SKM-1 treated with dmso at 0.1 percent for 144 hours (cell line): Measurements from ENCODE around the gene AKR7A2.

ENCODE experiments used
- DNase-seq: peaks from one replicate; lab custom pipeline; 2025; ENCODE audit not compliant: unreplicated experiment; lab: John Stamatoyannopoulos, UW

AKR7A2 gene

DNA sequence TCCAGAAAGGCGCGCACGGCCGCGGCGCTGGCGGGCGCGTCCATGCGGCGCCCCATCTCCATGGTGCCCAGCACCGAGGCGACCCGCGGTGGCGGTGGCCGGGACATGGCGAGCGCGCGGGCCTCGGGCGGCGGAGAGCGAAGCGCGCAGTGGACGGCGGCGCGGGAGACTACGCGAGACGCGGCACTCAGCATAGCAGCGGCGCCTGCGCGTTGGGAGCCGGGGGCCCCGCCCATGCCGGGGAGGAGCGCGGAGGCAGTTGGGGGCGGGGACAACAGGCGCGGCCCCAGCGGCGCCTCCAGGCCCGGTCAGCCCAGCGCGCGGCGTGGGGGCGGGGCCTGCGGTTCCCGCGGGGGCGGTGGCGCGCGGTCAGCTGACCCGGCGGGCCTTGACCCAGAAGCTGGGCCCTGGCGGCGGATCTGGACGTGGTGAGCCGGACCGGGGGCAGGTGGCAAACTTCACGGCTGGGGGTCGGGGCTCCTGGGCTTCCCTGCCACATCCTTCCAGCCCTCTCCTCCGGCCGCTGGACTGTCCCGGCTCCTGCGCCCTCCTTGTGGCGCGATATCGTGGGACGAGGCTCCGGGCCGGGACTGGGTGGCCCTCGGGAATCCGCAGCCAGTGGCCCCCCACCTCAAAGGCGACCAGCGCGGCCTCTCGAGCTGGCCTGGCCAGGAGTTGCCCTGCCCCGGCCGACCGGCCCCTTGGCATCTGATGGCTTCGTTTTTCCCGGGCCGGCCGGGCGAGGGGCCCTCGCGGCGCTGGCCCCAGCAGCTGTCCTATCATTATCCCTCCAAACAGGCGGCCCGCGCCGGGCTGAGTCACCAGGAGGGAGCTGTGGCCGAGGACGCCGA is at the start of gene AKR7A2, which contains the start of gene SLC66A1:
Gene AKR7A2 (minus strand): TSS at position 214 of the 851 bp plus-strand sequence. CDS start 20 bp downstream, at position 194.
Gene SLC66A1 (plus strand): TSS at position 396 of the 851 bp plus-strand sequence. CDS start 5,352 bp downstream, outside the sequence.
- DNase-seq = peak; percentile 84

DNA sequence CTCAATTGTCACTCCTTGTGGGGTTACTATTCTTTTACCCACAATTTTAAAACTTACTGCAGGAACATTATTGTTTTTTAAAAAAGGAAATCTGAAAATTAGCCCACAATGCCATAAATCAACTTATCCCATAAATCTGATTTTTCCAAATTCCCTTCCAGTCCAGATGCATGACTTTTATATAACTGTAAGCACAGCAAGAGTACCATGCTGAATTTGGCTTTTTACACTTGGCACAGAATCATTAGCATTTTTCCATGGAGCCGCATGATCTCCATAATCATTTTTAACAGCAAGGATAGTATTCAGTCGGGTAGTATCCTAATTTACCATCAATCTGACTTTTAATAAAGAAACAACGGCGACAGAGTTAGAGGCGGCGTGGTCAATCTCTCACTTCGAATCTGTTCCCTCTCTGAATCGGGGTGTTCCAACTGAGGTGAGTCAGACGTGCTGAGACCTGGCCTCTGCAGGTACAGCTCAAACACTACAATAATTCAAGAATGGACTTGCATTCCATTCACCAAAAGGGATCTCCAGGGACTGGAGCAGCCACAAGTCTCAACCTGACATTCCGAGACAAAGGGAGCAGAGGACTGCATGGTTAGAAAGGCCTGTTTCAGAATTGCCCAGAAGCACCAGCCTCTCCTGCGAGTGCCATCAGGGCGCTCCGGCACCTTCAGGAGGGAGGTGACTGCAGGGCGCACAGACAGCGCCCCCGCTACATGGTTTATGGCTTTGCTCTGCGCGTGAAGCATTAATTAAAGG is 49.1 kb upstream of the AKR7A2 start:
- DNase-seq = no peak

DNA sequence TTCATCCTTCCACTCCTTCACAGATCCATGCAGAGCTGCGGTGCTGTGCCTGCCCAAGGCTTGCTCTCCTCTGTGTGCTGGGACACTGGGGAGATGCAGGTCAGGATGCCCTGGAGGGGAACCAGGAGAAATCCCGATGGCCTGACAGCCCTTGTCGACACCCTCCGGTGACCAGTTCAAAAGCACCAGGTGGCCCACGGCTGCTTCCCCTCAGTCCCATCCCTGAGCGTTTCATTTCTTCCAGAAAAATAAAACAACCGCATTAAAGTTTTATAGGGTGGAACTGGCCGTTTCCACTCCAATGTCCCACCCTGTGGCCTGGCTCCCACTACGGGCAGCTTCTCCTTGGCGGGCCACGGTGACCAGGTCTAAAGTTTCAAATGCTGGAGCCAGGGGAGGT is 48.5 kb upstream of the AKR7A2 start:
- no peak for DNase-seq

DNA sequence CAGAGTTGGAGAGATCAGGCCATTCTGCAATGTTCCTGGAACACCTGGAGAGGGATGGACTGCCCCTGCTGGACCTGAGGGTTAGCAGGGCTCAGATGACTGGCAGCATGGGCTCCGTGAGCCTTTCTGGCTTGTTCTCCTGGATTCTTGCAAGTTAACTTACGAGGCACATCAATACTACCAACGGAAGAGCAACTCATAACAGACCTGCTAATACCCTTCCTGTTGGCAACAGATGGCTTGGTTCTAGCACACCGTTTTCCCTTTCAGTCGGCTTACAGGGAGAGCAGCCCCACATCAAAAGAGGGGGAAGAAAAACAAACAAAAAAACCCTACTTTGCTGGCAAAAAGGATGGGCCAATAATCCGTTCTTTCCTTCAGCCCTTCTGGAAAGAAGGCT is 48.1 kb upstream of the AKR7A2 start:
- DNase-seq = peak; percentile 88

DNA sequence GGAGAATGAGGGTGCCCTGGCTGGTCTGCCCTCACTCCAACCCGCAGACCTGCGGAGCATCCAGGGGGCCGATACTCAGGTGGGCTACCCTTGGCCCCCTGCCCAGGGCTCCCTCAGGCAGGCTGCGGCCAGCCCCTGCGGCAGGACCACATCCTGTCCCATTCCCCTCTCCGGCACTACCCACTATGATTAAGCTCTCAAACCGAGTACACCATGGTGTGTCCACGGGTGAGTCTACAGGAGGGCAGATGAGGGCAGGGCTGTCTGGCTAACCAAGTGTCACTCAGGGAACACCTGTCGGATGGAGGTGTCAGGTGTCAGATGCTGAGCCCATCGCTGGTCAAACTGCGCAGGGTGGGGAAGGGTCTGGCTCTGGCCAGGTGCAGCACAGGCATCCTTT is 47.4 kb upstream of the AKR7A2 start:
- no peak for DNase-seq

DNA sequence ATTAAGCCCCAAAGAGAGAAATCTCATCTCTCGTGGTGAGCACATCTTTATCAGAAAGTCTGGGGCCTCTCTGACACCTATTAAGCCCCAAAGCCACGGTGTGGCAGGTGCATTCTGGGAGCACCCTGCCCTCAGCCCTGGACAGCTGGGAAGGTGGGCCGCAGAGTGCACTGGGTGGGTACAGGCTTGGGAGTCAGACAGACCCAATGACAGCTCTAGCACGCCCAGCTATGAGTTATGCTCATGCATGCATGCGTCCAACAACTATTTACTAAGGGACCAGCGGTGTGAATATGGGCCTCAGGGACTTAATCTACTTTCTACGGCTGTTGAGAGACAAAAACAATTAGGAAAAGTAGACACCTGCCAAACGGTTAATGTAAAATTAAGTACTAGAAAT is 46.8 kb upstream of the AKR7A2 start:
- no peak for DNase-seq

DNA sequence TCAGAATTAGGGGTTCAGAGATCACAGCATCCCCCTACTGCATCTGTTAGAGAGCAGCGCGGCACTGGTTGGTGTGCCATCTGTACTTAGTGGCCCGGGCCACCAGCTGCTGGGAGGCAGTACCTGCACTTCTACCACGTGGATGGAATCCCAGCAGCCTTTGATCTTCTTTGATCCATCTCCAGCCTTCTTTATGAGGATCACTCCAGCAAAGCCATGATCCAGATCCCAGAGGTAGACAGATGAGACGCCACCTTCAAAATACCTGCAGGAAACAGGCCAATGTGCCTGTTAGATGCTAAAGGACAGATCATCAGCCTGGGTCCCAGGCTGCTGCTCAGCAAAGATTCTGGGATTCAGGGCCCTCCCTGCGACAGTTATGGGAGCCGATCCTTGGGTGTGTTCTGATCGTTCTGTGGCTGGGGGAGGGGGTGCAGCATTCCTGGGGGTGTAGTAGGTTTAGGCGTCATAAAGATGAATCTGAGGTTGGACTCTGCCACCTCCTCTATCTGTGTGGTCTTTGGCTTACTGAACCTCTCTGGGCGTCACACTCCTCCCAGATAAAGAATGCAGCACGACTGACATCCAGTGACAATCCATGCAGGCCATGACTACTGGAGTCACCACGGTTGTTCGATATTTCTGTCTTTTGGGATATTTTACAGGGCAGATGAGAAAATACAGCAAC is 45.5 kb upstream of the AKR7A2 start:
- no peak for DNase-seq

DNA sequence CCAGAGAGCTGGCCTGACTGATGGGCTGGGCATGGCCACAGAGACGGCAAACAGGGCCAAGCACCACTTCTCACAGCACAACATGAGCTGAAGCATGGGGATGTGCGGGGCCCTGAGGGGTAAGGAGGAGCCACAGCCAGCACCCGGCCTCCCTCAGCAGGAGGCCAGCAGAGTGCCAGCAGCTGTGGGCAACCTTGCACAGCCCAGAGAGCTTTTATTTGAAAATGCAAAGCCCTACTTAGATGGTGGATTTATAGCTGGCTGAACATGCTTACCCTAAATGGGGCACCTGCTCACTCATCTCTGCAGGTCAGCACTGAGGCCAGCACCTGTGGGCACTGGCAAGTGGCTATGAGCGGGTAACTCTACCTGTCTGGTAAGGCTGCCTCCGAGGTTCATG is 44.3 kb upstream of the AKR7A2 start:
- DNase-seq = no peak

DNA sequence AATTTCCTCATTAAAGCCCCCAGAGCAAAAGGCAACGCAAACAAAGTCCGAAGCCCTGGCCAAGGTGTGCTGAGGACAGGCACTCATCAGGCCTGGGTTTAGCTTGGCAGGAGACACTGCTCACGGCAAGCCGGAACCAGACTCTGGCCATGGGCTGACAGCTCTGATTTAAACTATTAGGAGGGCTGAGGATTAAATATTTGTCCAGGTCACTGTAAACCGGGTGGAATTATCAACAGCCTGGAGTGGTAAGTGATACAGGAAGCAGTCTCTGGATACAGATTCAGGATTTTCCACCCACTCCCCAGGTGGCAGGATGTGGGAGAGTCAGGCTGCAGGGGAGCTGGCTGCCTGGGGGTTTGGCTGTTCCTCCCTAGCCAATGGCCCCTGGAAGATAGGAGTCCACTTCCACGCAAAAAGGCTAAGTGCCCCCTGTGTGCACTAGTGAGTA is 42.6 kb upstream of the AKR7A2 start:
- no peak for DNase-seq

DNA sequence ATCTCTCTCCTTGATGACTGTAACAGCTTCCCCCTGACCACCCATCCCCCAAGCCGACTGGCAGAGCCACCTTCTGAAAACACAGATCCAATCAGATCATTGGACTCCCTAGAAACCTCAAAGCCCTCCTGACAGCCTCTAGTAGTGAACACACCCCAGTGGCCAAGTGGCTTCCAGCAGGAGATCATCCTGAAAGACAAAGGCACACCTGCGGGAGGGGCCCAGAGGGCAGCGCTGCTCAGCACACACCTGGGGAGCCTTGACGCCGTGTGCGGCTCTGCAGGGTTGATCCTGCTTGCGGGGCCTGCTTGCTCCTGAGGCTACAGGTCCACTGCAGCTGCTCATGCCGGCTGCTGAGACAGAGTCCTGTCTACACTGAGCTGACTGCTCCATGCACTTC is 41.7 kb upstream of the AKR7A2 start:
- no peak for DNase-seq

DNA sequence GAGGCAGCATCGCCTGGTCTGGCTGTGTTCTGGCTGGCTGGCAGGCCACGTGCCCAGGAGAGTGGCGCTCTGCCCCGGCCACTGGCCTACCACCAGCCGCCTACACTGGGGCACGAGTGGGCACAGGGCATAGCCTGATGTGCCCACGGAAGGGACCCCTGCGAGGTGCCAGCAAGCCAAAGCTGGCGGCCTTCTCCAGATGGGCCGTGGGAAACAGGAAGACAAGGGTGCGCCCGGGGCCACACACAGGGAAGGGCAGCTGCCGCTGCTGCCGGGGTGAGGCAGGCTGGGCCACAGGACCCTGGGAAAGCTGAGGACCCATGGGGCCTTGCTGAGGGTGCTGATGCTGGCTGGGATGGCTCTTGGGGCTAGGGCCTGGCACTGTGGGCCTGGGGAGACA is 40.9 kb upstream of the AKR7A2 start:
- DNase-seq = no peak

DNA sequence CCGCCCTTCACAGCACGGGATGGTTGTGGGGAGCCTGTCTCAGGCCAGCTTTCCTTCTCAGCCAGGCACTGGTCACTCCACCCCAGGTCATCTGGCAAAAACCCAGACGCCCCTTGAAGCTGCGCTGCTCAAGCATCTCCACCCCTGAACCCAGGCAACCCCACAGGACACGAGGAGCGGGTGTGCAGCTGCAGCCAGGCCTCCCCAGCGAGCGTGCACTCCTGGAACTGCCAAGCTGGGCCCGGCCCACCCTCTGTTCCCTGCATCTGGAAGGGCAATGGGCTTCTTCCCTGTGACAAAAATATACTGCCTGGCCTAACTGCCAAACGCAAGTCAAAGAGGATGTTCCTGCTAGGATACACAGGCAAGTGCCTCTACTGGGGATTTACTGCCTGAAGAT is 39.9 kb upstream of the AKR7A2 start:
- no peak for DNase-seq

DNA sequence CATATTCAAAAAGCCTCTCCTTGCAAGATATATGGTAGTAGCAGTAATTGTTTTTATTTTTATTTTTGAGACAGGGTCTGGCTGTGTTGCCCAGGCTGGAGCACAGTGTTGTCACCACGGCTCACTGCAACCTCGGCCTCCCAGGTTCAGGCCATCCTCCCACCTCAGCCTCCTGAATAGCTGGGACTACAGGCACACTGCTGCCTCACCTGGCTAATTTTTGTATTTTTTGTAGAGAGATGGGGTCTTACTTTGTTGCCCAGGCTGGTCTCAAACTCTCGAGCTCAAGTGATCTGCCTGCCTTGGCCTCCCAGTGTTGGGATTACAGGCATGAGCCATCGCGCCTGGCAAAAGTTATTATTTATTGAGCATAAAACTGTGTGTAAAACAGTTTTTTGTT is 38.6 kb upstream of the AKR7A2 start:
- DNase-seq = no peak

DNA sequence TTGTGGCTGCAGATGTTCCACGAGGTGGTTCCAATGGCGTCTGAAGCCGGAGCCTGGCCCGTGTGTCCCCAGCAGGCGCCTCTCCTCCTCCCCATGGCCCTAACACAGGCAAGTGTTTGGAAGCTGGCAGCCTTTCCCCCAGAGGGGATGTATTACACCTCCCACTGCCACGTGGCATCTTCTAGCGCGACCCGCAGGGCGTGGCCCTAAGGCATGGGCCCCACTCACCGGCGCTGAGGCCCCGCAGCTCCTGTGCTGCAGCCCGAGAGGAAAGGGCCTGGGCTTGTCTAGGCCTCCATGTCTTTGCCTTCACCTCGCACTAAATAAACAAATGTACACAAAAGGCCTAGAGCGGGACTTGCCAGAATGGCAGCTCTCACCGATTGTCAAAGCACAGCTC is 38.1 kb upstream of the AKR7A2 start:
- no peak for DNase-seq

DNA sequence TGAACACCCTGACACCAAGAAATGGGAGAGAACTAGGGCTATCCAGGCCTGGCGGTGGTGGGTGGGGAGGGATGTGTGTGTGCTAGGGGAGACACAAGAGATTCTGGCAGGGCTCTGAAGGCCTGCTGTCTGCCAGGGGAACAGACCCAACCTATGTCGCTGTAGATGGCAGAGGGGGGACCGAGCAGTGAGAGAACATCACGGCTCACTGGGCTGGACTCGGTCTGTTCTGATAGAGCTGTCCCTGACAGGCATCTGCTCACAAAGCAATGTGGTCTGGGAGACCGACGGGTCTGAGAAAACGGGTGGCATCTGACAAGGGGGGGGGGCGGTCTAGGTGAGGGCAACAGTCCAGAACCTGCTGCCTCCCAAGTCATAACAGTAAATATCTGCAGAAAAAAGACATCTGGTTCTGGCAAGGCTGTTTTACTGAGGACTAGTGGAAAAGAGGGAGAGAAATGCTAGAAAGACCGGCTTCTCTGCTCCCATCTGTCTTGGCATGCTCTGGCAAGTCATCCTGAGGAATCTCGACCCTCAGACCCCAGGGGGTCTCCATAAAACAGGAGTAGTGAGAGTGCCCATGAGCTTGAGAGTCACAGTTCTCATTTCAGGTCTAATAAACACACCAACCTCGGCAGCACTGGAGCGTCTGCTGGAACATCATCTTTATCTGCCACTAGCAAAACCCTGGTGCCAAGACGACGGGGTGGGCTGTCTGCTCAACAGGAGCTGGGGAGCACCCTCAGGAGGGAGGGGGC is 36.7 kb upstream of the AKR7A2 start:
- DNase-seq = no peak

DNA sequence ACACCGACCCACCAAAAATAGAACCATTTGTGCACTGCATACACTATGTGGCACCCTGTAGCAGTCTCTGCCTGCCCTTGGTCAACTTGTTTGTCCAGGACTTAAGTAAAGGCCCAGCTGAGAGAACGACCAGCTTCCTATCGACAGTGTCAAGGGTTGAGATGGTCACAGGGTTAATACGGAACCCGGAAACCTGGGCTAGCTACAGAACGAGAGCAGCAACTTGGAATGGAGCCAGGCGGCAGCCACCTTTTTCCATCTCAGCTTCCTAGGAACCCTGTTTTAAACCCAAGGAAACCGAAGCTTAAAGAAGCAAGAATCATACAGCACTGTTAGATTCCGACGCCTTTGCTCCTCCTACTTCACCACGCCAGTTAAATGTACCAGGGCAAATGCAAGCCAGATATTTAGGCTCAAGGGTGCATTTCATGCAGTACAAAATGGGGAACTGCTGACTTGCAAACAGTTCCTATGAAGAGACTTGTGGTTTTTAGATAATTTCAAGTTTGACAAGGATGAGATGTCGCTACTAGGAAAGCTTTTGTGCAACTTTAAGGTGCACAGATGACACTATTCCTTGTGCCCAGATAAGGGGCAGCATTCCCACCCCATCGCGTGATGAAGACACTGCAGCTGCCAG is 35.7 kb upstream of the AKR7A2 start:
- no peak for DNase-seq

DNA sequence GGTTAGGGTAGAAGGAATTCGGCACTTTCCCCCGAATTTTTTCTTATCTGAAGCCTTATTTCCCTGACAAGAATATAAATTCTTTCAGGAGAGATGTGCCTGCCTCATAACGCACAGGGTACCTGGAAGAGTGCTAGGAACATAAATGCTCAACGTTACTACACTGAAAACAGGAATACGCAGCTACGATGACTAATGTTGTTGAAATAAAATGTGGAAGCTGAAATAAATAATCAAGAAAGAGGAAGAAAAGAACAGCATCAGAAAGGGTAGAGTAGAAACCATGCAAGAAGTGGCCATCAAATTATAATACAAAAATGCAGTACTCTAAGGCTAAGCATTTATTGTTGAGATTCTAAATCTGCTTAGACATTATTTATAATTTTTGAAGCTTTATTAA is 34.1 kb upstream of the AKR7A2 start:
- DNase-seq = no peak

DNA sequence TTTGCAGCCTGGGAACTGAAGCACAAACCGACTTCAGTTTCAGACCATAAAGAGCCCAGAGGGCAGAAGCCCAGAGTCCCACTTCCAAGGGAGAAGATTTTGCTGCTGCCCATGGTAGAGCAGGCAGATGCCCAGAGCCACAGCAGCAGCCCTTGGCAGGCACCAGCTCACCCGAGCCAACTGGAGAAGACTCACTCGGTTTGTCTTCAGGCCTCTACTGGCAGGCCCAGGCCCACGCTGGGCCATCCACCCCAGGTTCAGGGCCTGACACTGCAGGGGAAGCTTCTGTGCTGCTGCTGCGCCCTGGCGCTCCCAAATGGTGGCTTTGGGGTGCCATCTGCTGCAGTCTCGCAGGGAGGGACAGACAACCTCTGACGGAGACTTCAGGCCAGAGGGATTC is 33.4 kb upstream of the AKR7A2 start:
- DNase-seq = no peak

DNA sequence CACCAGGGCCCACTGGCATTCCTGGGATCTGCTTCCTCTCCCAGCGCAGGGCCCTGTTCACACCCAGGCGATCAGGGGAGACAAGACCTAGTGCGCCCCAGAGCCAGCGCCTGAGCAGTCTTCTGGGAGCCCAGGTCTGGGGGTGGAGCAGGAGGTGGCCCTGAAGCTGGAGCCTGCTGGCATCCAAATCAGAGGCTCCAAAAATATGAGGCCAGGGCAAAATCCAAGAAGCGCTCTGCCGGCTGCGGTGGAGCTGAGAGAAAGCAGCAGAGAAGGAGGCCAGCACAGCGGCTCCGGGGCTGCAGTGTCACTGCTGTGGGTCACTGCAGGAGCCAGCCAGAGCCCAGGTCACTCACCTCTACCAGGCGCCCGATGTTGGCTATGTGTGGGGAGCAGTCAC is 32.9 kb upstream of the AKR7A2 start:
- DNase-seq = no peak

DNA sequence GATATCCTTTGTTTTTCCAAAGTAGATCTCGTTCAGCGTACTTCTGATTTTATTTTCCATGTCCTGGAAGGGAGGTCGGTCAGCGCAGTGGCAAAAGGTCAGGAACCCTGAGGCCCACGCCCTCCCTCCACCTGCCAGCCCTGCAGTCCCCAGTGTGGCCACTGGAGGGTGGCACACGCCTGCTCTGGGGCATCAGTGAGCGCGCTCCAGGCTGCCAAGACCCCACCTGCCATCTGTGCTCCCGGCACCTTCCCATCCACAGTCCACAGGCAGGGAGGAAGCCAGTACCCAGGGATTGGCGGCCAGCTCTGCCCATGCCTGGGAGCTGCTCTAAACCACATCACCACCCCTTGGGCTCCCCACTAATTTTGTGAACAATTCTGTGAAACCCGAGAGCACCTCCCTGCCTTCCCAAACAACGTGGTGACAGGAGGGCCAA is 32.4 kb upstream of the AKR7A2 start:
- DNase-seq = no peak
